Ammon's horn (tissue), 1 donor: ENCODE measurements around the gene RSPO1.

Source experiments
- DNase-seq: peaks from one replicate; pipeline ENCODE4 v3.0.0-alpha.2; 2016; ENCODE audit warnings: low spot score

The RSPO1 gene

DNA sequence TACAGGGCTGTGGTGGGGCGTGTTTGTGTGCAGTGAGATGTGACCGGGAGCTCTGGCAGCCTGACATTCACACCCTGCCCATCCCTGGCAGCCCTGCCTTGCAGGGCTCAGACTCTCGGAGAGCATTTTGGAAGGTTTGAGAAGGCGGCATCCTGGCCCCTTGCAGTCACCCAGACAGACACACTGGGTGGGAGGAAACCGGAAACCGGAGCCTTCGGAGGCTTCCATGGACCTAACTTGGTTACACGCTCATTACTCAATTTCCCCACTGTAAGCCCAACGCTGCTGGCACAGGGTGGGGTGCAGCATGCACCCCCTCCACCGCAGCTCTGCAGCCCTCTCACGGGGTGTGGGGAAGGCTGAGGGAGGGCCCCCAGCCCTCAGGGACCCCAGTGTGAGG lies 22.2 kb upstream of the RSPO1 start:
- DNase-seq, result no peak

DNA sequence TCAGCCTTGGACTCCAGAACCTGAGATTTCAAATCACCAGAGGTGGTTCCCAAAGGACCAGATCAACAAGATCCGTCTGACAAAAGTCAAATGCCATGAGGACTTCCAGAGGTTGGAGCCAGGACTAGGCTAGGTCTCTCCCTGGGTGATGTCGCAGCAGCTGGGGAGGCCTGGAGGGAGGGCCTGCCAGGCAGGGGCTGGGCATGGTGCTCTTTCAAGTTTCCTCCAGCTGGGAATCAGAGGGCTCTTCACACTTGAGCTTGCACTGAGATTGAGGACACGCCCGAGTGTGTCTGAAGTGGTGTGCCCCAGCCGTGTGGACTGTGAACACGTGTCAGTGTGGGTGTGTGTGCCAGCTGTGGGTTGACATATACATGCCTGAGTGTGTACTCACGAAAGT lies 21.3 kb upstream of the RSPO1 start:
- no peak for DNase-seq

DNA sequence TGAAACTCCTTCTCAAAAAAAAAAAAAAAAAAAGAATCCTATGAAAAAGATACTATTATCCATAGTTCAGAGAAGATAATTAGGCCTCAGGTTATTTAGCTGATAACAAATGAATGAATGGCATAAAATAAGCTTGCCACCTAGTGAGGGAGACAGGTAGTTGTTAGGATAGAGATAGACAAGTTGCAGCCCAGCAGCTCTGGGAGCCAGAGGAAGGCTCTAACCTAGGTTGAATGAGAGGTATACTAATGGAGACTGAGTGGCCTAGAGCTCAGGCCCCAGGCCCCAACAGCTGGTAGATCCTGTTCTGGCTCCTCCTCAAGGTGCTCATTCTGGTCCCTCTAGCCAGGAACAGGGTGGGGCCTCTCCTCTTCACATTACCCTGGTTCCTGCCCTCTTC lies 20.6 kb upstream of the RSPO1 start:
- DNase-seq, result no peak

DNA sequence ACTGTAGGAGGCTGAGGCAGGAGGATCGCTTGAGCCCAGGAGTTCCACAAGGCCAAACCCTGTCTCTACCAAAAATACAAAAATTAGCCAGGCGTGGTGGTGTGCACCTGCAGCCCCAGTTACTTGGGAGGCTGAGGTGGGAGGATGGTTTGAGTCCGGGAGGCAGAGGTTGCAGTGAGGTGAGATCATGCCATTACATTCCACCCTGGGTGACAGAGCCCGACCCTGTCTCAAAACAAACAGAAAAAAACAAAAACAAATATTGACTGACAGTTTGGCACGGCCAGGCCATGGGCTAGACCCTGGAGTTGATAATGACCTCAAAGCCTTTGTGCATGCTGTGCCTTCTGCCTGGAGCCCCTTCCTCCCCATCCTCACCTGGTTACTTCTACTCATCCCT lies 19.2 kb upstream of the RSPO1 start:
- DNase-seq, result no peak

DNA sequence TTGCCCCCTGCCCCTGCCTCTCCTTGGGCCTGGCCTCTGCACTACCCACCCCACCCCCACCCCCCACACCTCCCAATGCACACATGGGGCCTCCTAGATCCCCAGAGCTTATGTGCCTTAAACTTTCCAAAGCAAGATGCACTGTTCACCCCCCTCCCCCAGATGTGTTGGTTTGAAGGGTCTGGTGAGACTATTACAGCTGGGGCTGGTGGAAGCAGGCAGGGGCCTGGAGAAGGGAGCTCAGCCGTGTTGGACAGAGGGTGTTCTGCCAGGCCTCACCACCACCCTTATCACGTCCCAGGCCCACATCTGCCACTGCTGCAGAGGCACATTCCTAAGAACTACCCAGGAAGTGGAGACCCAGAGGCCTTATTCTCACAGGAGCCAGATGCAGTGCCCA lies 18.3 kb upstream of the RSPO1 start:
- no peak for DNase-seq

DNA sequence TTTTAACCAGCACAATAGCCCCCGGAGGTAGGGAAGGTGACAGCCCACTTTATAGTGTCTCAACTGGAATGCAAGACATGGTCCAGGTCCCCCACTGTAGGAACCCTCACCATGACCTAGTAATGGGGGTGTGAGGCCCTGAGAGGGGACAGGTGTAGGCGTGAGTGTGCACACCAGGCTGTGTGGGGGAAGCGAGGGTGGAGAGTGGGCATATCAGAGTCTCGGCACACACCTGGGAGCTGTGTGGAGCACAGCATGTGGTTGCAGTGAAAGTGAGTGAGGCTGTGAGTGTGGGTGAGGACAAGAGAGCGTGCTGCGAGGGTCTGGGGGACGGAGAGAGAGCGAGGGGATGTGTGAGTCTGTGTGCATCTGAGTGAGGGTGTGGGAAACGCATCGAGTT lies 17.1 kb upstream of the RSPO1 start:
- DNase-seq, result no peak

DNA sequence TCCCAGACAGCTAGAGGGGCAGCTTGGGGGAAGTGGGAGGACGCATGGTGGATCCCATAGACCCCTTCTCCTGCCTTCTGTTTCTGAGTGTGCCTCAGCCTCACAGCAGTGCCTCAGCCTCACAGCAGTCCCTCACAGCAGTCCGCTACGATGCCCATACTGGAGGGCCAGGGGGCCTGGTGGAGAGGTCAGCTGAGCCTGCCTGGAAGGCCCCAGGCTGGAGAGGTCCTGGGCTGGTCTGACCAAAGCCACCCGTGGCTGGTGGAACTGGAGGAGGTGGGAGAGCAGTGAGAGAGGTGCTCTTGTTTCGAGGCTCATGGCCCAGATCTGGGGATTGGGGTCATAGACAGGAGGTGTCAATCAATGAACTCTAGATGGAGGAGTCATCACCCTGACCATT lies 16.0 kb upstream of the RSPO1 start:
- DNase-seq, result no peak

DNA sequence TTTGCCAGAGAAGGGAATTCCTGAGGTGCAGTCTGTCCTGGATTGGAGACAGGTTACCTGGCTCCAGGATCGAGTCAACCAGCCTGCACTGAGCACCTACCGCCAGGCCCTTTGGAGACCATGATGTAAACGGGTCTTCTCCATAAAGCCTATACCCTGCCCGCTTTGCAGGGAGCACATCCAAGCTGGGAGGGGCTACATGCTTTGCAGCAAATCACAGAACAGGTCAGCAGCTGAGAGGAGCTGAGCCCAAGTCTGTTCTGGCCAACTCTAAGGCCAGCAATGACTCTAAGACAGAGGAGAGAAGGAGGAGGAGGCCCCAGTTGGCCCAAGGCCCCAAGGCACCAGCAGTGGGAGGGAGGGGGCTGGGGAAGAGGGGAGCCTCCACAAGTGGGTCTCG lies 15.5 kb upstream of the RSPO1 start:
- DNase-seq, result no peak

DNA sequence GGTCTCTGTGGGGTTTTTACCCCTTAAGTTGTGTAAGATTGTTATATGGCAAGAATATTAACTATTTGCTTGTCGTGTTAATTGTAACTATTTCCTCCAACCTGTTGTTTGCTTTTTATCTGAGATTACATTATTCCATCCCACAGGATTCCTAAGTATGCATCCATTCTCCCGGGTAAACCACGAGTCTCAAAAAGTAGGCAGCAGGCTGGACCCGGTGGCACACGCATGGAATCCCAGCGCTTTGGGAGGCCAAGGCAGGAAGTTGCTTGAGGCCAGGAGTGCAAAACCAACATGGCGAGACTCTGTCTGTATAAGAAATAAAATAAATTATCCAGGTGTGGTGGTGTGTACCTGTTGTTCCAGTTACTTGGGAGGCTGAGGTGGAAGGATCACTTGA lies 12.6 kb upstream of the RSPO1 start:
- DNase-seq, result no peak

DNA sequence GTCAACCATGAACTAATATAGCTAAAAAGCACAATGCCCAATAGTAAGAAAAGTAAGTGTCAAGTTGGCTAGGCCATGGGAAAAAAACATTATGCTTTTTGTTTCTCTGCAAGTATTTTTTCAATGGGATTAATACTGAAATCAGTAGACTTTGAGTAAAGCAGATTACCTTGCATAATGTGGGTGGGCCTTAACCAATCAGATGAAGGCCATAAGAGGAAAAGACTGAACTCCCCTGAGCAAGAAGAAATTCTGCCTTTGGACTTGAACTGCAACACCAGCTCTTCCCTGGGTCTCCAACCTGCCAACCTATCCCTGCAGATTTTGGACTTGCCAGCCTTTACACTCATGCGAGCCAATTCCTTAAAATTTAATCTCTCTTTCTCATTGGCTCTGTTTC lies 6.4 kb upstream of the RSPO1 start:
- DNase-seq, result no peak

DNA sequence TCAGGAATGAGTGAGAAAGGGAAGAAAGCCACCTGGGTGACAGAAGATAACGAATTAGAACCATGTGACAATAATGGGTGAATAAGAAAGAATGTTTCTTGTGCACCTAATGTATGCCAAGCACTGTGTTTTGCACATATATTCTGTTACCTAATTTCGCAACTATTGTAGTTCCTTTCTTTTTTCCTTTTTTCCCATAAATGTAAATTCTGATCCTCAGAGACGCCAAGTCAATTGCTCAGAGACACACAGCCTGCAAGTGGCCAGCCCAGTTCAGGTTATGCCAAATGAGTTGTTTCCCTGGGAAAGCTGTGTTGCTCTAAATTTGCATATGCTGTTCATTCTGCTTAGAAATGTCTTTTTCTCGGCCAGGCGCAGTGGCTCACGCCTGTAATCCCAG lies 1.7 kb upstream of the RSPO1 start:
- no peak for DNase-seq

DNA sequence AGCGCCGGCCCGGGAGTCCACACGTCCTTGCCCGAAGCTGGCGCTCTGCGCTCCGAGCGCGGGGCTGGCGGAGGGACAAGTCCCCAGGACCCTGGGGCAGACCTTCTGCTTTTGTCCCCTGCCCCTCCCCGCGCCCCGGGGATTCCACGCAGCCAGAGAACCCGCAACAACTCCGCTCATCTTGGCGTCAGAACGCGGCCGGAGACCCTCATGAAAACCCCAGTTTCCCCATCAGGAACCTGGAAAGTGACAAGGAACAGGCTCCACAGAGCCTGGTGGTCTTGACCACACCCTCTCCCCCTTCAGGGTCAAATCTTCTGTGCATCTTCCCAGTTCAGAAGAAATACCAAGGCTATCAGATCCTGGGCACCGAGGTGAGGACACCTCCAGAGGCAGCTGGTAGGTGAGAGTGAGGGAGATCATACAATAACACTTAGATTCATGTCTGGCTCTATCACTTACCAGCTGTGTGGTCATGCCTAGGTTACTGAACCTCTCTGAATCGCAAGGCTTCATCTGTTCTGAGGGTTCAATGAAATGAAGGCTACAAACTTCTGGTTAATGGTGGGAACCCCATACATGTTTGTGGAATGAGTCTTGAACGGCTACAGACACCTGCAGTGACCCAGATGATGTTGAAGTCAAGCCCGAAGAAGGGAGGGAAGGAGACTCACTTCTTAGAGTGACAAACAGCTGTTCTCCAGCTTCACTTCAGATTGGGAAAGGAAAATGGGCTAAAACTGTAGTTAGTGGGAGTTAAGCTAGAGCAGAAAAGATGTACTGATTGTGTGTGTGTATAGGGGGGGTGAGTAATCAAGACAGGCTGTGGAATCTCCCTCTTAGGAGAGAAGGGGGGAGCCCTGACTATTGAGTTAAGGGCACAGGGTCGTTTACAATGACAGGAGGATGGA lies 555 bp upstream of the RSPO1 start:
- DNase-seq, result no peak

DNA sequence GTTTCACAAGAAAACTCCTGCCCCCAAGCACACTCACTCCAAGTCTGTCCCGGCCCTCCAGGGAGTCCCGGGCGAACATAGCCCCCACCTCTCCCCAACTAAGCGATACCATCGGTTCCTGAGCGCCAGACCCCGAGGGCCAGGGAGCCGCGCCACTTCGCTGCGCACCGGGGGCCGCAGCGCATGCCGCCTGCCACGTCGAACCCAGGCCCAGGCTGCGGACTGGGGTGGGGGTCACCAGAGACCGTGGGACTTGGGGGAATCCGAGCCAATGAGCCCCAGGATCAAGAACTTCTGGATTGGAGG lies 801 bp downstream of the RSPO1 start:
- DNase-seq, result no peak

DNA sequence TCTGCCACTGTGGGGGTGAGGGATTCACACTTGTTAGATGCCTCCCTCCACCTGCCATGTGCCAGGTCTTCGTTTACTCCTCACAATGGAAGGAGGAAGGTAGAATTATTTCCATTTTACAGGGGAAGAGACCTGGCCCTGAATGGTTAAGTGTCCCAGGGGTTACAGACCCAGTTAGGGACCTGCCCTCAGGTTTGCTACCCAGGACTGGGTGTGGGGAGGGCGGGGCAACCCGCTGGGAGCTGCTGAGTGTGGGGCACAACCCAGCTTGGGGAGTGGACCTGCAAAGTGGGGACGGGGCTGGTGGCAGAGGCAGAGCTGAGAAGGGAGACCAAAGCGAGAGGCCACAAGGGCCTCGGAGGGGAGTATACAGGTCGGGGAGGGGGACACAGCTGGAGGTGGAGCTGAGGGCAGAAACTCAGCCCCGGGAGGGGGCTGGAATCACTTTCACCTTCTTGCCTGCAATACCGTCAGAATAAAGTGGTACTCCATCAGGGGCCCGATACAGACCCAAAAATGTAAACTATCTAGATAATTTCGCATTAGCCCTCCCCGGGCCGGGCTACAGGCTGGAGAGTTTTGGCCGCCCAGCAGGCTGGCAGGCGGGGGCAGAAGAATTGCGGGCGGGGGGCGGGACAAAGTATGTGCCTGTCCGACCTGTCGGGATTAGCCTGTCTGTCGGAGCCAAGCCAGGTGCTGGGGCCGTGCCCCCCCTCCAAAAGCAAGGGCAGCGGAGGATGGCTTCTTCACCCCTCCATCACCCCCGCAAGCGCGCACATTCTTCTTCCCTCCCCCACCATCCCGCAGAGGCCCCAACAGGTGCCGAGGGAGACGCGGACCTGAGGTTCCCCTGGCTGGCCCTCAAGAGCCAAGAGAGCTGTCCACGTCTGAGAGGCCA lies 1.4 kb downstream of the RSPO1 start:
- DNase-seq, result no peak

DNA sequence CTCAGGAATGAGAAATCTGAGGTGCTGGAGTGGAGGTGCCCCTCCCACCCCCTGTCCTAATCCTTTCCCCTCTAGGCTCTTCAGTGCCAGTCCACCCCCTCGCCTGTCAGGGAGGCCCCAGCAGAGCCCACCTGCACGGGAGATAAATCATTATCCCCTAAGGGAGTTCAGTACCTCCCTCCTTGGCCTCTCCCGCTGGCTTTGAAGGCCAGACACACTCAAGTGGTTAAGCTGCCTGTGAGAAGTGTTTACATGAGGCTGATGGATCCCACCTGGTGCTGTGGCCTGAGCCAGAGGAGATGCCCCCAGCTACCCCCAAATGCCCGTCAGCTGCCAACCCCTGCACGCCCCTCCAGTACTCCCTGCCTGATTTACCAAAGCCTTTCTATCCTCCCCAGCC lies 3.7 kb downstream of the RSPO1 start:
- no peak for DNase-seq

DNA sequence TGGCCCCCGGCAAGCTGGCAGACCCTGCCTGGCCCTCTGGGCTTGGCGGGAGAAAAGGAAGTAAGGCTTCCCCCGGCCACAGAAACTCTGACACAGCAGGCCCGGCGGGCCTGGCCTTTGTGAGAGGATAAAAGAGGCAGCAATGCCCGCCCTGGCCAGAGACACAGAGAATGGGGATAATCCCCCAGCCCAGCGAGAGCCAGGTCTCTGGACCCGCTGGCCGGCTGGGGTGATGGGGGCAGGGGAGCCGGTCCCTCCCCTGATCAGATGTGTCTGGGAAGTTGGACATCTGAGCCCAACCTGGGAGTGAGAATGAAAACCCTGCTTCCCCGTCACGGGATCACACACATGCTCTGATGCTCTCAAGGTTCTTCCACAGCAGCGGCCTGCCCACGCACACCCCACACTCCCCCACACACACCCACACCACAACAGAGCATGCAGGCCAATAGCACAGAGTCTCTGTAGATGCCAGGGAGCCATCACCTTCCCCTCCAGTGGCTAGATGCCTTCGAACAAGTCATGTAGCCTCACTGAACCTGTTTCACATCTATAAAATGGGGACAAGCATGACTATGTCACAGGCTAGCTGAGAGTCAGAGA lies 4.2 kb downstream of the RSPO1 start:
- DNase-seq, result no peak

DNA sequence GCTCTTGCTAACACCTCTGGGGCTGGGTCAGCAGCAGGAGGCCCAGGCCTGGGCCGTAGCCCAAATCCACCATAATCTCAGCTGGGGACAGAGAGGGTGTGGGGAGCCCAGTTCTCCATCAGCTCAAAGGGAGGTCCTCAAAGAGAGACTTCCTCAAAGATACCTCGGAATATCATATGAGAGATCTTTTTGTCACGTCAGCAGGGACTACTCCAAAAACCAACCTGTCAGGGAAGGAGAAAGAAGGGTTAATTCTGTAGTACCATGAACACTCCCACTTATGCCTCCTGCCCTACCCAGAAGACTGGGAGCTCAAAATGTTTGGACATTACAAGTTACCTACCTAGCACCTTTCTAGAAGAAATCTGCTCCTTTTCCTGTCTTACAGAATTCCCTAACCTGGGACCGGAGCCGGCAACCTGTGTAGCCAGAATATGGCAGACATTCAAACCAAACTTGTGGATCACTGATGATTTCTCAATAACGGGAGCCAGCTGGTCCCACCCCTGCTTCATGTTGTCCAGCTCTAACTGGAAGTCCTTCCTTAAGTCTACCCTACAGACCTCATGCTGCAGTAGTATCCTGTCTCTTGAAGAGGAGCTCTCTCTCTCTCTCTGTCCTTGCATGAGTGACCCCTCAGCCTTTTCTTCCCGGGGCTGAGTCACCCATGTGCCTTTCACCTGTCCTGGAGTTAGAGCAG lies 4.8 kb downstream of the RSPO1 start:
- no peak for DNase-seq

DNA sequence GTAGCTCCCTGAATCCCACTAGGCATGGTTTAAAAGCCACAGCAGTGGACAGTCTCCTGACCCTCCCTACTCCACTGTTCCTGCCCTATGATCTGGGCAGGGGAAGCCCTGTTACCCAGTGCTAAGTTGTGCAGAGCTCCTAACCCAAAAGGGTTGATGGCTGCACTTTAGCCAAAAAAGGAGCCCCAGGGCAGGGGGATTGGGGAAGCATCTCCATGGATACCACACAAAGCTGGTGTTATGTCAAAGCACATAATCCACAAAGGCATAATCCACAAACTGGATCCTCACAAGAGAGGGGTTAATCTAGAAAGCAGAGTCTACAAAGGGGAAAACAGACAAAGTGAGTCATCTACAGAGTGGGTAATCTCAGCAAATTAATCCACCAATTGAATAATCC lies 5.7 kb downstream of the RSPO1 start:
- DNase-seq, result no peak

DNA sequence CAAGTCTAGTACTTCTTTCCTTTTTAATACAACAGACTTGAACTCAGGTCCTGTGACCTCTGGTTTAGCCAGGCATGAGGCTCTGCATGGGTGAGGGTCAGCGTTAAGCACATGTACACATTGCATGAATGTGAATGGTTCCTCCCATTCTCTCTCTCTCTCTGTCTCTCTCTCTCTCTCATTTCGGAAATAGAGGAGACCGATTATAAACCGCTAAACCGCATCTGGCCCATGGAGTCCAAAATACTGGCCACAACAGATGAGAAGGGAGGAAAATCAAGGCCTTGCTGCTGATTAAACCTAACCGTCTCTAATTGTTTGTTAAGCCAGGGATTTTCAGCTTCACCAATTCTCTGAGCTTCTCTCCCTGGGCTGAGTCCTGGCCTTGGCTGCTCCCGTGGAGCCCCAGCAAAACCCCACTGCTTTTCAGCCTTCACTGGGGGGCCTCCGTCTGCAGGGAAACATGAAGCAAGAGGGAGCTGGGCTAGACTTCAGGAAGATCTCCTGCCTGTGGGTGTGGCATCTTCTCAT lies 6.6 kb downstream of the RSPO1 start:
- DNase-seq, result no peak

DNA sequence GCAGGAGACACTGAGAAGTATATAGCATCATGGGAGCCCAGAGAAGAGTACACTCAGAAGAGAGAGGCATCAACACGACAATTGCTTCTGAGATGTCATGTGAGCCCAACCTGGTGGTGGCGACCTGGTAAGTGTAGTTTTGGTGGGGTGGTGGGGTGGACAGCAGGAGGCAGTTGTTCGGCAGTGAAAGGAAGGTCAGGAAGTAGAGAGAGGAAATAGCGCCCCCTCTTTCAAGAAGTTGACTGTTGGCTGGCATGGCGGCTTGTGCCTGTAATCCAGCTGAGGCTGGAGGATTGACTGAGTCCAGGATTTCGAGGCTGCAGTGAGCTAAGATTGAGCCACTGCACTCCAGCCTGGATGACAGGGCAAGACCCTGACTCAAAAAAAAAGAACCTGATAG lies 12.6 kb downstream of the RSPO1 start:
- no peak for DNase-seq

DNA sequence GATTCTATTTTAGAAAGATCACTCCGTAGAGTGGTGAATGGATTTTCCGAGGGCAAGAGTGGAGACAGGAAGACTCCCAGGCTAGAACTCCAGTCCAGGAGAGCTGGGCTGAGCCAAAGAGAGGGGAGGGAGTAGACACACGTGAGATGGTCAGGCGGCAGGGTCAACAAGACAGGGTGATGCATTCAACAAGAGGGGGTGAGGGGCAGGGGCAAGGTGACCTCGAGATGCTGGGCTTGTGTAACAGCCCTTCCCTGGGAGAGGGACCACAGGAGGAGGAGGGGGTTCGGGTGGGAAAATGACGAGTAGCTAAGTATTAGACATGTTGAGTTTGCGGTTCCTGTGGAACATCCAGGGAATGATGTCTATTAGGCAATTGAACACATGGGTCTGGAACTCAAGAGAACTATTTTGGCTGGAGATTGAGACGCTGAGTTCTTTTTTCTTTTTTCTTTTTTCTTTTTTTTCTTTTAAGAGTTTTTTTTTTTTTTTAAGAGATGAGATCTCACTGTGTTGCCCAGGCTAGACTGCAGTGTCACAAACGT lies 13.3 kb downstream of the RSPO1 start:
- no peak for DNase-seq

DNA sequence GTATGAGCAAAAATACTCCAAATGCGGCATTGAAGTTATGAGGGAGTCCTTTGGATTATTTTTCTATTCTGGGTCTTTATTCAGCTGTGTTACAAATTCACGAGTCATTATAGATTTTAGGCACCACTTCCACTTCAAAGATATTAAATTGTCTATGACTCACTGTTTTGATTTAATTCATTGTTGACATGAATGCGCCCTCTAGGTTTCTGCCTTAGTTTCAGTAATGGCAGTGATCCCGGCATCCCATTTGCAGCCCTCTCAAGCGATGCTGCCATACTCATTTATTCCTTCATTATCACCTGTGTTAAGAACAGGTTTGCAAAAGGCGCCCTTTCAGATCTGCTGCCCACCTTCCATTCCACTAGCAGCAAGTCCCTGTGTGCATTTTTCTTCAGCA lies 14.0 kb downstream of the RSPO1 start:
- DNase-seq, result no peak
